NT2/D1 (cell line): ENCODE data around the gene SCN5A.

Experiments
- DNase-seq: peaks from one replicate; pipeline ENCODE4 v3.0.0-alpha.2; 2011; ENCODE audit warnings: low read depth, low spot score
- H3K27me3 ChIP-seq: 2 replicates; pipeline ENCODE4 v1.6.0; 2011; ENCODE audit warnings: mild to moderate bottlenecking; ENCODE audit not compliant: insufficient read length, insufficient read depth
- H3K36me3 ChIP-seq: 2 replicates; pipeline ENCODE4 v1.6.1; 2011; ENCODE audit warnings: mild to moderate bottlenecking, low read length, mixed read lengths; ENCODE audit not compliant: insufficient read depth, insufficient read length
- H3K4me1 ChIP-seq: 2 replicates; pipeline ENCODE4 v1.5.1; 2011; ENCODE audit not compliant: insufficient read depth, insufficient read length
- H3K4me3 ChIP-seq: 2 replicates; pipeline ENCODE4 v1.5.1; 2011; ENCODE audit warnings: low read depth; ENCODE audit not compliant: insufficient read length
- H3K9ac ChIP-seq: 2 replicates; pipeline ENCODE4 v1.6.0; 2011; ENCODE audit warnings: low read depth; ENCODE audit not compliant: insufficient read length
- H3K9me3 ChIP-seq: 2 replicates; pipeline ENCODE4 v1.5.1; 2011; ENCODE audit warnings: mild to moderate bottlenecking, low read length; ENCODE audit not compliant: insufficient read depth
- SUZ12 ChIP-seq: IDR thresholded peaks from 2 replicates; pipeline ENCODE4 v1.6.1; 2011; ENCODE audit not compliant: insufficient read length, insufficient read depth; ENCODE audit errors: extremely low read depth
- YY1 ChIP-seq: IDR thresholded peaks from 2 replicates; pipeline ENCODE4 v1.6.1; 2011; ENCODE audit not compliant: insufficient read length, insufficient read depth
- ZNF274 ChIP-seq: IDR thresholded peaks from 2 replicates; pipeline ENCODE4 v1.6.1; 2011; ENCODE audit warnings: mild to moderate bottlenecking, low read depth, low read length

The SCN5A gene

DNA sequence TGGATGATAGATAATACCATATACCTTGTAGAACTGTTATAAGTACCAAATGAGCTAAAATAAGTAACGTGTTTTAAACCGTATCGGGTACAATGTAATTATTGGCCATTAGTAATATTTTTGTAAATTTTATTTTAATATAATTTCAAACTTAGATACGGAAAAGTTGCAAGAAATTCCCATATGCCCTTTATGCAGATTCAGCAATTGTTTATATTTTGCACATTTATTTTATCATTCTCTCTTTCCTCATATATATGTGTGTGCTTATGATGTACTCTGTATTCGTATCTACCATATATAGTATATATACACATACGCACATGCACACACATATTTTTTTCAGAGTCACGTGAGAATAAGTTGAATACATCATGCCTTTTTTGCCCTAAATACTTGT is 114.9 kb downstream of the SCN5A start:
- Histone ChIP-seq H3K9ac (no peak overlapping the region), H3K4me3 (no peak overlapping the region), H3K4me1 (peaks cover 12% of the 10 kb centered on the region), H3K27me3 (no peaks in the 10 kb centered on the region), H3K9me3 (no peaks in the 10 kb centered on the region; the same call in 1 of the 2 replicates), H3K36me3 (peaks cover 2% of the 10 kb centered on the region)
- DNase-seq, result no peak
- no peak for TF ChIP-seq SUZ12
- TF ChIP-seq ZNF274, result no peak
- no peak for TF ChIP-seq YY1

- DNase-seq, result no peak
- Histone ChIP-seq H3K9me3 (no peaks in the 10 kb centered on the region; the same call in 1 of the 2 replicates), H3K36me3 (peaks cover 2% of the 10 kb centered on the region), H3K4me1 (peaks cover 12% of the 10 kb centered on the region), H3K27me3 (no peaks in the 10 kb centered on the region), H3K4me3 (no peak overlapping the region), H3K9ac (no peak overlapping the region)
- TF ChIP-seq ZNF274 (no peak), SUZ12 (no peak), YY1 (no peak)
These were observed 115.3 kb downstream of the SCN5A start for GRCh38 chr3:38534180-38534579.

DNA sequence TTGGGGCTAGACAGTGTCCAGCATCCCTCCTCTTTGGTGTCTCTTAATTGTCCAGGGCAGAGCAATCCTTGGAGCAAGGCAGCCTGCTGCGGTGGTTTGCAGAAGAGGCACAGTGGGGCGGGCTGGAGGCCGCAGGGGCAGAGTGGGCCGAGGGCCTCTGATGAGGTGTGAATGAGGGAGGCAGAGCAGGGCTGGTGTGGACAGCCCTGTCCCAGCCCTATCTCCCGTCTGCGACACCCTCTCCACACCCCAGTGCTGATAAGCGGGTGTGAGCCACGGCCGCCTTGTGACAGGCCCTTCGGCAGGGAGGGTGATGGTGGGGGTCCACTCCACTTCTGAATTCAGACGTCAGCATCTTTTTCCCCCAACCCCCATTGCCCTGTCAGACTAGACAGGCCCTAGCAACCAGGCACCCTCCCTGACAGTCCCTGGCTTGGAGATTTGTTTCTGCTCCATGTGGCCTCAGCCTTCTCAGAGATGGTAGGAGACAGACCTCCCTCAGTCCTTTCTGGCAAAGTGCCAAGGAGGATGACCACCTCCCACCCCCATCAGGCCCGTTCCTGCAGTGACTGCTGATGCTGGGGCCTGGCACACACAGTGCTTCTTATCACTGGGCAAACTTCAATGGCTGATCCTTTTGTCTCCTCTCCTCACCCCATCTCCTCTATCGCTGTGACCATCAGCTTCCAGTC is 116.1 kb downstream of the SCN5A start:
- H3K9ac ChIP-seq, result no peak overlapping the region
- no peak overlapping the region for H3K4me3 ChIP-seq
- no peak for TF ChIP-seq ZNF274
- no peak for TF ChIP-seq SUZ12
- TF ChIP-seq YY1, result no peak
- DNase-seq, result no peak
- H3K27me3 ChIP-seq, result no peaks in the 10 kb centered on the region
- peaks cover 7% of the 10 kb centered on the region for H3K4me1 ChIP-seq
- no peaks in the 10 kb centered on the region; the same call in 1 of the 2 replicates for H3K9me3 ChIP-seq
- peaks cover 4% of the 10 kb centered on the region for H3K36me3 ChIP-seq

GRCh38 chr3:38532529-38532928 is 117.0 kb downstream of the SCN5A start:
- DNase-seq, result no peak
- Histone ChIP-seq H3K9ac (no peak overlapping the region), H3K9me3 (no peaks in the 10 kb centered on the region; the same call in 1 of the 2 replicates), H3K36me3 (peaks cover 12% of the 10 kb centered on the region), H3K4me3 (no peak overlapping the region), H3K27me3 (no peaks in the 10 kb centered on the region), H3K4me1 (peaks cover 4% of the 10 kb centered on the region)
- TF ChIP-seq SUZ12 (no peak), ZNF274 (no peak), YY1 (no peak)

- Histone ChIP-seq H3K4me3 (no peak overlapping the region), H3K27me3 (no peaks in the 10 kb centered on the region), H3K4me1 (peaks cover 2% of the 10 kb centered on the region), H3K9ac (no peak overlapping the region), H3K36me3 (peaks cover 48% of the 10 kb centered on the region), H3K9me3 (no peaks in the 10 kb centered on the region; the same call in 1 of the 2 replicates)
- peak; percentile 39 for DNase-seq
- no peak for TF ChIP-seq SUZ12
- TF ChIP-seq YY1, result no peak
- TF ChIP-seq ZNF274, result no peak
These were observed 121.0 kb downstream of the SCN5A start for GRCh38 chr3:38528457-38528856.

GRCh38 chr3:38526792-38527191 is 122.7 kb downstream of the SCN5A start:
- Histone ChIP-seq H3K4me3 (no peak overlapping the region), H3K36me3 (peaks cover 57% of the 10 kb centered on the region), H3K4me1 (peaks cover 2% of the 10 kb centered on the region), H3K27me3 (no peaks in the 10 kb centered on the region), H3K9me3 (no peaks in the 10 kb centered on the region; the same call in 1 of the 2 replicates), H3K9ac (no peak overlapping the region)
- TF ChIP-seq YY1 (no peak), SUZ12 (no peak), ZNF274 (no peak)
- DNase-seq, result no peak

DNA sequence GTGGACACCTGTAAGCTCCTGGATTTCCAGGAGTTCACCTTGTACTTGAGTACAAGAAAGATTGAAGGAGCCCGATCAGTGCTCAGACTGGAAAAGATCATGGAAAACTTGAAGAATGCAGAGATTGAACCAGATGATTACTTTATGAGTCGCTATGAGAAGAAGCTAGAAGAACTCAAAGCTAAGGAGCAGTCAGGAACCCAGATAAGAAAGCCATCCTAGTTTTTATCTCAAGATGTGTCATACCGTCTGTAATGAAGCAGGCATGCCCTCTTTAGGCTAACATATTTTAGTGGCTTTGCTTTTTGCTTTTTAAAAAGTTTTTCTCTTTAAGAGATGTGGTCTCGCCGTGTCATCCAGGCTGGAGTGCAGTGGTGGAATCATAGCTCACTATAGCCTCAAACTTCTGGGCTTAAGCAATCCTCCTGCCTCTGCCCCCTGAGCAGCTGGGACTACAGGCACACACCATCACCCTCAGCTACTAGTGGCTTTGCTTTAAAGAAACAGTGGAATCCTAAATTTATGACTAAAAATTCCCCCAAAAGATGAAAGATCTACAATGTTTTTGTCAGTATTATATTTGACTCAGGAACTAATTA is 125.2 kb downstream of the SCN5A start:
- Histone ChIP-seq H3K27me3 (no peaks in the 10 kb centered on the region), H3K36me3 (peaks cover 55% of the 10 kb centered on the region), H3K9ac (no peak overlapping the region), H3K9me3 (no peaks in the 10 kb centered on the region; the same call in 1 of the 2 replicates), H3K4me1 (peaks cover 2% of the 10 kb centered on the region), H3K4me3 (no peak overlapping the region)
- TF ChIP-seq YY1, result no peak
- TF ChIP-seq SUZ12, result no peak
- no peak for TF ChIP-seq ZNF274
- no peak for DNase-seq
